Endothelial cell of umbilical vein (primary cell): ENCODE data around the gene TACR1.

Experiments
- JUN ChIP-seq: IDR thresholded peaks from 2 replicates; pipeline ENCODE4 v1.6.1; 2011; ENCODE audit warnings: borderline replicate concordance, low read depth; ENCODE audit not compliant: insufficient read length, insufficient read depth
- MYC ChIP-seq: IDR thresholded peaks from one replicate; pipeline ENCODE4 v1.6.1; 2011; ENCODE audit warnings: mild to moderate bottlenecking, low read depth, low read length
- POLR2A ChIP-seq: IDR thresholded peaks from 2 replicates; pipeline ENCODE4 v1.6.1; 2012; ENCODE audit warnings: low read depth, mild to moderate bottlenecking, control low read depth, low read length
- TF ChIP-seq, protein P1 (sequence below), 2 donors: IDR thresholded peaks; 1 replicate in 1 of 2; 2 replicates in 1 of 2; pipeline ENCODE4 v1.5.1; 2011; ENCODE audit warnings: low read length in 2 of 2, mild to moderate bottlenecking in 2 of 2, moderate library complexity in 2 of 2, control low read depth in 1 of 2, inconsistent platforms in 1 of 2, low read depth in 1 of 2; ENCODE audit not compliant: insufficient read depth in 1 of 2; ENCODE audit errors: extremely low read depth in 1 of 2

DNA sequence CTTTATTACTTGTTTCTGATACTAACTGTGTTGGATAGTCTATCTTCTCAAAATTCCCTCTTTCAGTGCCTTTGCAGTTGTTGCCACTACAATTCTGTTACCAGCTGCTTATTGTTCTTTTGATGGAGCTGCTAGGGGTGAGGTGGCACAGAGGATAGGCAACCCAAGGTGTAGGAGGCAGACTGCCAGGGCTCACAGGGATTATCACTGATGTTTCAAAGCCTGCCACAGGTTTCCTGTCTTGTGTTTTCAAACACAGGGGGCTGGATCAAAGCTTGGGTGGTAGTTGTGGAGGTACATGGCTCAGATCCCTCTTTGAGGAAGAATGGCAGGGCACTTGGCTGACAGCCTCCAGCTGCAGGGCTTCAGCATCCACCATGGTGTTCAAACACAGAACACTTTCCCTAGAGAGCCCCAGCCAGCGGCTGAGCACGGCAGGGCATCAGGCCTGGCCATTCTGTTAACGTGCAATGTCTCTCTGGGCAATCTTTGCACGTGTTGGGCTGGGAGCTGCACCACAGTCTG, 153.7 kb downstream of the TACR1 start:
- TF ChIP-seq JUN, result no peak
- TF ChIP-seq, protein P1, sequence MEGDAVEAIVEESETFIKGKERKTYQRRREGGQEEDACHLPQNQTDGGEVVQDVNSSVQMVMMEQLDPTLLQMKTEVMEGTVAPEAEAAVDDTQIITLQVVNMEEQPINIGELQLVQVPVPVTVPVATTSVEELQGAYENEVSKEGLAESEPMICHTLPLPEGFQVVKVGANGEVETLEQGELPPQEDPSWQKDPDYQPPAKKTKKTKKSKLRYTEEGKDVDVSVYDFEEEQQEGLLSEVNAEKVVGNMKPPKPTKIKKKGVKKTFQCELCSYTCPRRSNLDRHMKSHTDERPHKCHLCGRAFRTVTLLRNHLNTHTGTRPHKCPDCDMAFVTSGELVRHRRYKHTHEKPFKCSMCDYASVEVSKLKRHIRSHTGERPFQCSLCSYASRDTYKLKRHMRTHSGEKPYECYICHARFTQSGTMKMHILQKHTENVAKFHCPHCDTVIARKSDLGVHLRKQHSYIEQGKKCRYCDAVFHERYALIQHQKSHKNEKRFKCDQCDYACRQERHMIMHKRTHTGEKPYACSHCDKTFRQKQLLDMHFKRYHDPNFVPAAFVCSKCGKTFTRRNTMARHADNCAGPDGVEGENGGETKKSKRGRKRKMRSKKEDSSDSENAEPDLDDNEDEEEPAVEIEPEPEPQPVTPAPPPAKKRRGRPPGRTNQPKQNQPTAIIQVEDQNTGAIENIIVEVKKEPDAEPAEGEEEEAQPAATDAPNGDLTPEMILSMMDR (IDR thresholded peaks at IDR 0.05; ENCODE audit: extremely low read depth in 1 of 2, insufficient read depth in 1 of 2, low read depth in 1 of 2, low read length in 2 of 2), result no peak
- TF ChIP-seq MYC, result no peak
- TF ChIP-seq POLR2A, result no peak
